Sigmoid colon (tissue), 7 donors: ENCODE results near the gene CCNC. TPM values are rescaled to one million over a fixed set of nuclear protein-coding genes. Genes with fewer than 3 reads are reported as not detected.

ENCODE experiments used
- DNase-seq: peaks from one replicate; pipeline ENCODE4 v3.0.0-alpha.2; 2019
- H3K27ac ChIP-seq, 4 donors: fragments of 200-600 bp; sonication (generic); one replicate each; pipeline ENCODE4 v1.5.1; 2016 to 2019; ENCODE audit warnings: mild to moderate bottlenecking in 1 of 4
- H3K27me3 ChIP-seq, 3 donors: fragments of 200-600 bp; sonication (generic); one replicate each; pipeline ENCODE4 v1.5.1; 2019; ENCODE audit warnings: mild to moderate bottlenecking in 1 of 3
- H3K36me3 ChIP-seq, 4 donors: fragments of 200-600 bp; sonication (generic); one replicate each; pipeline ENCODE4 v1.5.1; 2016 to 2019
- H3K4me1 ChIP-seq, 4 donors: fragments of 200-600 bp; sonication (generic); one replicate each; pipeline ENCODE4 v1.5.1; 2017 to 2019
- H3K4me3 ChIP-seq, 4 donors: fragments of 200-600 bp; sonication (generic); one replicate each; pipeline ENCODE4 v1.5.1; 2017 to 2019; ENCODE audit warnings: mild to moderate bottlenecking in 2 of 4, moderate library complexity in 1 of 4
- H3K9me3 ChIP-seq, 4 donors: fragments of 200-600 bp in 3 of 4; sonication (generic) in 3 of 4; one replicate each; pipeline versions ENCODE4 v1.5.1 to v1.6.1; 2013 to 2019
- CTCF ChIP-seq, 4 experiments: fragments of 450-650 bp in 3 of 4; fragments of 200-600 bp in 1 of 4; IDR thresholded peaks; one replicate each; pipeline ENCODE4 v1.5.1; 2016 to 2019; ENCODE audit warnings: antibody characterized with exemption in 4 of 4, mild to moderate bottlenecking in 3 of 4, moderate library complexity in 2 of 4
- EP300 ChIP-seq, 4 donors: sonication (generic); formaldehyde crosslinking; IDR thresholded peaks; one replicate each; pipeline ENCODE4 v1.6.1; 2017; ENCODE audit warnings: antibody characterized with exemption in 4 of 4
- POLR2A ChIP-seq, 2 donors: fragments of 450-650 bp; IDR thresholded peaks; one replicate each; pipeline ENCODE4 v1.6.1; 2016; ENCODE audit warnings: antibody characterized with exemption in 2 of 2, mild to moderate bottlenecking in 2 of 2, moderate library complexity in 2 of 2
- POLR2AphosphoS5 ChIP-seq, 4 donors: sonication (generic); formaldehyde crosslinking; IDR thresholded peaks; one replicate each; pipeline ENCODE4 v1.6.1; 2017; ENCODE audit warnings: antibody characterized with exemption in 4 of 4
- WGBS, 2 donors: extraction: QIAGEN DNeasy Blood & Tissue Kit; methylation state at CpG; one replicate each; pipeline ENCODE4 v1.1.7; 2013; 5-methylcytosine and 5-hydroxymethylcytosine counted together
- intact Hi-C: fragments of 100-400 bp; cut with DNase I; formaldehyde crosslinking; loops from one replicate; pipeline ENCODE4 v1.15.1; 2023
- polyA plus RNA-seq, 3 donors: library from polyadenylated mRNA; stranded (reverse); fragments of 200-250 nt; gene quantifications; one replicate each; pipeline ENCODE4 v1.2.3, GENCODE V29; 2013
- total RNA-seq, 4 donors: library from RNA; depleted of rRNA; stranded (reverse); fragments of >200 nt; gene quantifications; one replicate each; pipeline ENCODE4 v1.1.0, GENCODE V29; 2016
- donor health status: healthy with polysubstance abuse.
- donor health status: Bipolar disorder and iron deficiency.
- donor health status: healthy.

CCNC gene
- total and polyA plus RNA-seq, 7 donors = 30.5 to 65.3 (median 56.5) TPM

- peaks cover 47 to 91% (median 61%) of the 10 kb centered on the region in 3 donors for H3K27me3 ChIP-seq
- 29 to 41% methylated on average over 10 of the region's 10 CpGs for WGBS, 2 donors
- no peak overlapping the region for H3K27ac ChIP-seq
- H3K4me3 ChIP-seq = no peak overlapping the region
- peaks cover 0 to 9% (median 0%) of the 10 kb centered on the region in 4 donors for H3K9me3 ChIP-seq
- intact Hi-C loops = loop anchor here (5.0 to 10.0 kb wide), 2 partner anchors 152 to 755 kb away; partner anchors contain the start of gene POU3F2
- TF ChIP-seq EP300 (IDR thresholded peaks at IDR 0.05) (no peak), POLR2A (IDR thresholded peaks at IDR 0.05) (no peak), CTCF (IDR thresholded peaks at IDR 0.05) (no peak), POLR2AphosphoS5 (IDR thresholded peaks at IDR 0.05) (no peak)
- DNase-seq = no peak
- no peaks in the 10 kb centered on the region for H3K36me3 ChIP-seq
- peaks cover 0 to 30% (median 26%) of the 10 kb centered on the region in 4 donors for H3K4me1 ChIP-seq
These were observed 21.5 kb upstream of the CCNC start for GRCh38 chr6:99589907-99590493.

GRCh38 chr6:99589290-99589672 lies 20.8 kb upstream of the CCNC start:
- TF ChIP-seq EP300 (IDR thresholded peaks at IDR 0.05) (no peak), POLR2A (IDR thresholded peaks at IDR 0.05) (no peak), POLR2AphosphoS5 (IDR thresholded peaks at IDR 0.05) (no peak), CTCF (IDR thresholded peaks at IDR 0.05) (no peak)
- WGBS, 2 donors = 4 to 5% methylated on average over 21 of the region's 21 CpGs
- peak; percentile 59 for DNase-seq
- H3K36me3 ChIP-seq = no peaks in the 10 kb centered on the region
- H3K4me3 ChIP-seq = peak overlapping the region in 3 of 4 donors; percentile 44 to 56 (median 45)
- intact Hi-C loops = loop anchor here (5.0 kb wide), 1 partner anchor 153 kb away; no protein-coding TSS in a partner anchor
- H3K9me3 ChIP-seq = peaks cover 0 to 2% (median 0%) of the 10 kb centered on the region in 4 donors
- peaks cover 43 to 89% (median 55%) of the 10 kb centered on the region in 3 donors for H3K27me3 ChIP-seq
- peaks cover 0 to 30% (median 26%) of the 10 kb centered on the region in 4 donors for H3K4me1 ChIP-seq
- no peak overlapping the region for H3K27ac ChIP-seq

GRCh38 chr6:99588618-99589289 lies 20.3 kb upstream of the CCNC start:
- Histone ChIP-seq H3K4me1 (peaks cover 0 to 30% (median 26%) of the 10 kb centered on the region in 4 donors), H3K27ac (no peak overlapping the region), H3K9me3 (no peaks in the 10 kb centered on the region), H3K27me3 (peaks cover 43 to 86% (median 50%) of the 10 kb centered on the region in 3 donors), H3K4me3 (peak overlapping the region; percentile 24 to 56 (median 44)), H3K36me3 (no peaks in the 10 kb centered on the region)
- TF ChIP-seq CTCF (IDR thresholded peaks at IDR 0.05) (peak in 2 of 4 experiments; percentile 16 to 41), POLR2AphosphoS5 (IDR thresholded peaks at IDR 0.05) (no peak), POLR2A (IDR thresholded peaks at IDR 0.05) (no peak), EP300 (IDR thresholded peaks at IDR 0.05) (no peak)
- intact Hi-C loops = loop anchor here (5.0 kb wide), 1 partner anchor 154 kb away; no protein-coding TSS in a partner anchor
- peak; percentile 78 for DNase-seq
- 0 to 1% methylated on average over 52 of the region's 52 CpGs for WGBS, 2 donors

- Histone ChIP-seq H3K27me3 (peaks cover 42 to 77% (median 44%) of the 10 kb centered on the region in 3 donors), H3K4me3 (no peak overlapping the region), H3K36me3 (no peaks in the 10 kb centered on the region), H3K4me1 (peaks cover 0 to 30% (median 26%) of the 10 kb centered on the region in 4 donors), H3K27ac (no peak overlapping the region), H3K9me3 (no peaks in the 10 kb centered on the region)
- no peak for DNase-seq
- intact Hi-C loops = loop anchor here (5.0 kb wide), 1 partner anchor 155 kb away; no protein-coding TSS in a partner anchor
- WGBS, 2 donors = 82 to 86% methylated on average over 4 of the region's 4 CpGs
- TF ChIP-seq CTCF (IDR thresholded peaks at IDR 0.05) (no peak), POLR2A (IDR thresholded peaks at IDR 0.05) (no peak), POLR2AphosphoS5 (IDR thresholded peaks at IDR 0.05) (no peak), EP300 (IDR thresholded peaks at IDR 0.05) (no peak)
These were observed 19.3 kb upstream of the CCNC start for GRCh38 chr6:99587792-99588191.
